Measurements from ENCODE around the gene TCAF1. TPM values are rescaled to one million over a fixed set of nuclear protein-coding genes. Genes with fewer than 3 reads are reported as not detected.
"Not testable (repeated sequence)": the region's sequence is repeated elsewhere in the genome, so short reads cannot be mapped to it uniquely, and the experiment has no call there.

TCAF1 gene
- total RNA-seq, 1 experiment from 2014 or later: 1.0 TPM

DNA sequence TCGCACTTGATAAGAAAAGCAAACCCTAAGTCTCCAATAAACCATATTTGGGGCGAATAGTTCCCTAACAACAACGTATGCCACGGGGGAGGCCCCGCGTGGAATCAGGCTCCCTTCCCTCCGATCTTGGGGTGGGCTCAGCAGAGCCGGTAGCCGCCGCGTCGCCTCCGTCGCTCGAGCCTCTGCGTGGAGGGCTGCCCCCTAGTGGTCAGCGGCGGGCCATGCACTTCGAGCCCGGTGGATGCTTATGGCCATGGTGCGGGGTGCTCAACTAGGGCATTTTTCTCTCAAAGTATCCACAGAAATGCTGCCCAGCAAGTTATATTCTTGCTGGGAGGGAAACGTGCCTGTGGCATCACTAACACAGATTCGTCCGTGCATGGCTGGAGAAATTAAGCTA lies 64.8 kb downstream of the TCAF1 start:
- not testable (repeated sequence) for H3K9ac ChIP-seq (ENCODE audit: low read length); DNase-seq; H3K9me3 ChIP-seq (ENCODE audit: low read length); H3K27me3 ChIP-seq (ENCODE audit: low read length); H3K27ac ChIP-seq (ENCODE audit: low read length); H3K9me2 ChIP-seq (replicated peaks; ENCODE audit: insufficient read depth, low read length); H3K4me1 ChIP-seq (ENCODE audit: low read length); H4K20me1 ChIP-seq (ENCODE audit: insufficient read depth, low read depth, low read length); H3K36me3 ChIP-seq (ENCODE audit: insufficient read depth, low read length); H2AFZ ChIP-seq (ENCODE audit: low read length); H3K79me2 ChIP-seq (ENCODE audit: low read length); H3K4me3 ChIP-seq (ENCODE audit: low read length)
- H3K4me2 ChIP-seq (ENCODE audit: low read depth, low read length, poor library complexity, severe bottlenecking): peak overlapping the region; percentile 29

DNA sequence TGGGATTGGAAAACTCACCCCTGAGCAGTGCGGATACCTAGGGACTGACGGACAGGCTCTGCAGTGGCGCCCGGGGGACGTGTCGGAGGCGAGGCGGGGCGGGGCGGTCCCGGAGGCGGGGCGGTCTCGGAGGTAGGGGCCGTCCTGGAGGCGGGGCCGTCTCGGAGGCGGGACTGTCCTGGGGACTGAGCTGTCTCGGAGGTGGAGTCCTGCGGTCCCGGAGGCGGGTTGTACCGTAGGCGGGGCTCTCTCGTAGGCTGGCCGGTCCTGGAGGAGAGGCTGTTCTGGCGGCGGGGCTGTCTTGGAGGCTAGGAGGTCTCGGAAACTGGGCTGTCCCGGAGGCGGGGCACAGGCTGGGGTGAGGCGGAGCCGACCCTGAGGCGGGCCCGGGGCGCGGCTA lies 65.4 kb downstream of the TCAF1 start:
- H3K27me3 ChIP-seq (ENCODE audit: low read length); H3K79me2 ChIP-seq (ENCODE audit: low read length); H3K4me1 ChIP-seq (ENCODE audit: low read length); H3K36me3 ChIP-seq (ENCODE audit: insufficient read depth, low read length); H3K9me2 ChIP-seq (replicated peaks; ENCODE audit: insufficient read depth, low read length); H2AFZ ChIP-seq (ENCODE audit: low read length); H3K4me2 ChIP-seq (ENCODE audit: low read depth, low read length, poor library complexity, severe bottlenecking); DNase-seq; H3K9me3 ChIP-seq (ENCODE audit: low read length); H3K9ac ChIP-seq (ENCODE audit: low read length); H3K4me3 ChIP-seq (ENCODE audit: low read length); H4K20me1 ChIP-seq (ENCODE audit: insufficient read depth, low read depth, low read length); H3K27ac ChIP-seq (ENCODE audit: low read length): not testable (repeated sequence)

DNA sequence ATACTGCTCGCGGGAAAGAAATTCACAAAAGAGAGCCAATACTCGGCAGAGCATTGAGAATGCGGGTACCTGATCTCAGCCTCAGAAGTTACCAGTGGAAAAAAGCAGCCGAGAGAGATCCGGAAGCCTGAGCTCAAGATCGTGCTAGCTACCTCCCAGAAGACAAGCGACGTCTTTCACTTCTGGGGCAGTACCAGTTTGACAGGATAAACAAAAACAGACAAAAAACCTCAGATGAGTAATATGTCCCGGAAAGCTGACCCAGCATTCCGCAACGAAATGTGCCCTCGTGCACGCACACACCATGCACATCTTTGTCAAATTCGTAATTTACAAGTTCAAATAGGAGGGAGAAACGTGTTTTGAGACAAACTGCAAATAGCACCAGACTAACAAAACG lies 65.9 kb downstream of the TCAF1 start:
- H3K4me3 ChIP-seq (ENCODE audit: low read length); H2AFZ ChIP-seq (ENCODE audit: low read length); H3K4me1 ChIP-seq (ENCODE audit: low read length); H3K79me2 ChIP-seq (ENCODE audit: low read length); H3K27me3 ChIP-seq (ENCODE audit: low read length); H3K4me2 ChIP-seq (ENCODE audit: low read depth, low read length, poor library complexity, severe bottlenecking); H4K20me1 ChIP-seq (ENCODE audit: insufficient read depth, low read depth, low read length); H3K27ac ChIP-seq (ENCODE audit: low read length); DNase-seq; H3K9ac ChIP-seq (ENCODE audit: low read length); H3K9me2 ChIP-seq (replicated peaks; ENCODE audit: insufficient read depth, low read length); H3K9me3 ChIP-seq (ENCODE audit: low read length); H3K36me3 ChIP-seq (ENCODE audit: insufficient read depth, low read length): not testable (repeated sequence)

DNA sequence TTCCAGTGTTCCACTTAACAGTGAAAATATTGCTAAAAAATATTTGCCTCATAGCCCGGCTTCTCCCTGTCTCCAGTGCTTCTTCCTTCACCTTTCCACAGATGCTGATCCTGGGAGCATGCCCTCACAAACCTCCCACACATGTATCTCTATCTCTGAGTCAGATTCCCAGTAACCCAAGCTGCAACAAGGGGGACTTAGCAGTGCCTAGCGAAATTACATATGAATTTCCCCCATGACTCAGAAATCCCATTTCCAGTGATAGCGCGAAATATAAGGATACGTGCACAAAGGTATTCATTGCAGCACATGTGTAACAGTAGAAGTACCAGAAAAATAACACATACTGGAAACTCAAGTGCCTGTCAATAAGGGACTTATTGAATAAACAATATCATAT lies 75.4 kb downstream of the TCAF1 start:
- H3K9me3 ChIP-seq (ENCODE audit: low read length); DNase-seq; H3K27ac ChIP-seq (ENCODE audit: low read length); H3K4me1 ChIP-seq (ENCODE audit: low read length); H4K20me1 ChIP-seq (ENCODE audit: insufficient read depth, low read depth, low read length); H2AFZ ChIP-seq (ENCODE audit: low read length); H3K9me2 ChIP-seq (replicated peaks; ENCODE audit: insufficient read depth, low read length); H3K36me3 ChIP-seq (ENCODE audit: insufficient read depth, low read length); H3K27me3 ChIP-seq (ENCODE audit: low read length); H3K79me2 ChIP-seq (ENCODE audit: low read length); H3K4me3 ChIP-seq (ENCODE audit: low read length); H3K4me2 ChIP-seq (ENCODE audit: low read depth, low read length, poor library complexity, severe bottlenecking); H3K9ac ChIP-seq (ENCODE audit: low read length): not testable (repeated sequence)

DNA sequence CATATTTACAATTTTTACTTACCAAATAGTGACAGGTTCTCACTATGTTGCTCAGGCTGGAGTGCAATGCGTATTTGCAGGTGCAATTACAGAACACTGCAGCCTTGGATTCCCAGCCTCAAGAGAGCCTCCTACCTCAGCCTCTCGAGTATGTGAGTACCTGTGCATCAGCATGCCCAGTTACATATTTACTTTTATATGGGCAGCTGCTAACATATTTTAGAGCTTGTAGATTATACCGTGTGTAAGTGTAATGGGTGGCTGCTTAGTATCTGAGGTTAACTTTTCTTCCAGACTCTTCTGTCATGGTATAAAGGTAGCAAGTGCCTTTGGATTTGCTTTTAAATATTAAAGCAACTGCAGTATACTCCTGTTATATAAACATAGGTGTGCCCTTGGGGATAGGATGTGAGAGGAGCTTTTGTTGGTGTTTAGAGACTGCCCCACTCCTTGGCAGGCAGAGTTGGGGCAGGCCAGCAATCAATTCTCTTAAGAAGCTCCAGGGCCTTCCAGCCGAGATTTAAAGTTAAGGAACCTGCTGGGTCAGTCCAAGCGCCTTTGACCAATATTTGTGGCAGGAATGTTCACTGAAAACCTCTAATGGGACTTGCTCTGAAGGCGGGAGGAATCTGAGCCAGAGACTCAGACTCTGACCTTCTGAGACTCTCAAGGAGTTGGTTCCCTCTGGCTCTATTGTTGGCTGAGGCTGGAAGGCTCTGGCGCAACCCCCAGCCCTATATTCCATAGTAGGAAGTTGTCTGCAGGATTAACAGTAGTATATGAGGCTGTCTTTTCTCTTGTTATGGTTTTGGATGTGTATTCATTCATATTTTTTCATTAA lies 77.5 kb downstream of the TCAF1 start:
- not testable (repeated sequence) for H3K79me2 ChIP-seq (ENCODE audit: low read length); H3K9me2 ChIP-seq (replicated peaks; ENCODE audit: insufficient read depth, low read length); H3K27me3 ChIP-seq (ENCODE audit: low read length); H3K4me2 ChIP-seq (ENCODE audit: low read depth, low read length, poor library complexity, severe bottlenecking); H3K9me3 ChIP-seq (ENCODE audit: low read length); H3K4me3 ChIP-seq (ENCODE audit: low read length); H3K9ac ChIP-seq (ENCODE audit: low read length); H3K27ac ChIP-seq (ENCODE audit: low read length); H3K4me1 ChIP-seq (ENCODE audit: low read length); DNase-seq; H2AFZ ChIP-seq (ENCODE audit: low read length); H3K36me3 ChIP-seq (ENCODE audit: insufficient read depth, low read length); H4K20me1 ChIP-seq (ENCODE audit: insufficient read depth, low read depth, low read length)

DNA sequence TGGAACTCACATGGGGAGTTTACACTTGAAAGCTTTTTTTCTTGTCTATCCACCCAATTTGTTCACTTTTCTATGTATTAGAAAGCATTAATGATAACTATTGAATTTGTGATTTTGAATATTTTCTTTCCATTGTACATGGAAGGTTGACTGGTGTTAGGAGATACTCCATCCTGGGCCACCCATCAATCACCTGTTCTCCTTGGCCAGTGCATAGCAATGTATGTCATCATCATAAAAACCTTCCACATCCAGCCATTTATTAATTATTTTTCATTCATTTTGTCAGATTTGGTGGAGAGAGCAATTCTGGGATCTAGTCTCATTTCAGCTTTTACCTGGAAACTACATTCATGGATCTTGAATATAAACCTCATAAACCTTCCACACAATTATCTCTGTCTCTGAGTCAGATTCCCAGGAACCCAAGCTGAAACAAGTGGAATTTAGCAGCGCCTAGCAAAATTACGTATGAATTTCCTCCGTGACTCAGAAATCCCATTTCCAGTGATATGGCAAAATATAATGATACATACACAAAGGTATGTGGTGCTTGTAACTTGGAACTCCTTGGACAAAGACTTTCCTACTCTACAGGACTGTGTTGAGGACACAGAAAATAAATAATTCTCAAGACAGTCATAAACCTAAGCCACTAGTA lies 78.2 kb downstream of the TCAF1 start:
- not testable (repeated sequence) for H3K9me2 ChIP-seq (replicated peaks; ENCODE audit: insufficient read depth, low read length); H3K4me1 ChIP-seq (ENCODE audit: low read length); H4K20me1 ChIP-seq (ENCODE audit: insufficient read depth, low read depth, low read length); H3K36me3 ChIP-seq (ENCODE audit: insufficient read depth, low read length); H3K79me2 ChIP-seq (ENCODE audit: low read length); H3K4me2 ChIP-seq (ENCODE audit: low read depth, low read length, poor library complexity, severe bottlenecking); H3K27ac ChIP-seq (ENCODE audit: low read length); H2AFZ ChIP-seq (ENCODE audit: low read length); H3K9me3 ChIP-seq (ENCODE audit: low read length); H3K27me3 ChIP-seq (ENCODE audit: low read length); DNase-seq; H3K4me3 ChIP-seq (ENCODE audit: low read length); H3K9ac ChIP-seq (ENCODE audit: low read length)

DNA sequence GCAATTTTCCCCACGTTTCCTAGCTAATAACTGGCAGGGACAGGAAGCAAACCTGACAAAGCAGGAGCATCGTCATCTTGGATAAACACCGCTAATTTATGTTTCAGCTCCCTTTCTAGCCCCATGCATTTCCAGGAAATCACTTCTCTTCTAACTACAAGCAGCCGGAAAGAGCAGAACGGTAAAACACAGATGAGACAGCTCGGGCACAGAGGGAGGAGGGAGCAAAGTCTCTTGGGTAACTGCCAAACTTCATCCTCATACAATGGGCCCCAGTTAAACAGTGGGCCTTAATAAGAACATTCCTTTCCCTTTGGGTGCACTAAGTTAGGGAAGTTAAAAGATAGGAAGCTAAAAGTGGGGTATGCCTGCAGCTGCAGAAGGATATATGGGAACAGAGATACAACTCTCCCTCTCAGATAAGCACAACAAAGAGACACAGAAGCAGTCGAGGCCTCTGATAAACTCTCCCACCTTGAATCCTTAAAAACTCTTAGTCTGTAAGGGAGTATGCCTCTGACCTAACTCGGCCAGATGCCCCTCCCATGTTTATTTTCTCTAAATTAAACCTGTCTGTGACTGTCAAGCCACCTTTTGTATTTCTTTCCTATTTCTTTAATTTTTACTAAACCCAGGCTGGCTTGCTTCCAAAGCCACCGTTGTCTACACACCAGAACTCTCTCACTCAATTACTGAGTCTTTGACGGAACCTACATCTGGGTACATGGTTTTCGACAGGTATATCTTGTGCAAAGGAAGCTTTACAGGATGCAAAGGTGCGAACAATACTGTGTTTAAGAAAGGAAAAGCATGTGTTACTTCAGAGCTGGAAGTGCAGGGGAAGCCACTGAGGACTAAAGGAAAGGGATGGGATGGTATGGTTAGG lies 80.3 kb downstream of the TCAF1 start:
- not testable (repeated sequence) for H3K27ac ChIP-seq (ENCODE audit: low read length); H3K9me3 ChIP-seq (ENCODE audit: low read length); H3K36me3 ChIP-seq (ENCODE audit: insufficient read depth, low read length); H3K9ac ChIP-seq (ENCODE audit: low read length); H3K4me2 ChIP-seq (ENCODE audit: low read depth, low read length, poor library complexity, severe bottlenecking); H3K79me2 ChIP-seq (ENCODE audit: low read length); H4K20me1 ChIP-seq (ENCODE audit: insufficient read depth, low read depth, low read length); H3K9me2 ChIP-seq (replicated peaks; ENCODE audit: insufficient read depth, low read length); H2AFZ ChIP-seq (ENCODE audit: low read length); DNase-seq; H3K27me3 ChIP-seq (ENCODE audit: low read length); H3K4me1 ChIP-seq (ENCODE audit: low read length); H3K4me3 ChIP-seq (ENCODE audit: low read length)

DNA sequence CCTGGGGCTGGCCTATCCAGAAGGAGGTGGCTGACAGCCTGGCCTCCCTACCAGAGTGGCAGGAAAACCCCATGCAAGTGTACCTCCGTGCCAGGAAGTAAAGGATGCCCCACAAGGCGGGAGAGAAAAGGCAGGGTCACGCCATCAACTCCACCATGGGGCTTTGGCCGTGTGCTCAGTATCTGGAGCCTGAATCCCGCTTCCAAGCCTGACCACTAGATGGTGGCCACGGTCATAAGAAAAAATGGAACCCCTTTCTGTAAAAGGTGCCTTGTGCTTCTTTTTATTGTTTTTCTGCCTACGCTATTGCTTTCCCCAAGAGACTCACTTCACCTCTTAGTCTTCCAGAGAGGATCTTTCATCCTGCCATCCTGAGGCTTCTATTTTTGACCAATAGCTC lies 84.1 kb downstream of the TCAF1 start:
- not testable (repeated sequence) for H3K4me3 ChIP-seq (ENCODE audit: low read length); H3K4me1 ChIP-seq (ENCODE audit: low read length); H3K4me2 ChIP-seq (ENCODE audit: low read depth, low read length, poor library complexity, severe bottlenecking); H3K27ac ChIP-seq (ENCODE audit: low read length); H4K20me1 ChIP-seq (ENCODE audit: insufficient read depth, low read depth, low read length); H3K9ac ChIP-seq (ENCODE audit: low read length); H3K9me3 ChIP-seq (ENCODE audit: low read length); H2AFZ ChIP-seq (ENCODE audit: low read length); H3K36me3 ChIP-seq (ENCODE audit: insufficient read depth, low read length); DNase-seq; H3K27me3 ChIP-seq (ENCODE audit: low read length); H3K9me2 ChIP-seq (replicated peaks; ENCODE audit: insufficient read depth, low read length); H3K79me2 ChIP-seq (ENCODE audit: low read length)

Measured in Karpas-422 (cell line).